ENCODE results near the gene DDX60. TPM values are rescaled to one million over a fixed set of nuclear protein-coding genes. Genes with fewer than 3 reads are reported as not detected.
A peak's percentile ranks its signal among the peaks of the same experiment; 100 is the strongest.
"Not testable (repeated sequence)": the region's sequence is repeated elsewhere in the genome, so short reads cannot be mapped to it uniquely, and the experiment has no call there.

DDX60 gene
- total RNA-seq, 3 donors from 2014 or later = 9.5 to 19.5 (median 11.0) TPM

DNA sequence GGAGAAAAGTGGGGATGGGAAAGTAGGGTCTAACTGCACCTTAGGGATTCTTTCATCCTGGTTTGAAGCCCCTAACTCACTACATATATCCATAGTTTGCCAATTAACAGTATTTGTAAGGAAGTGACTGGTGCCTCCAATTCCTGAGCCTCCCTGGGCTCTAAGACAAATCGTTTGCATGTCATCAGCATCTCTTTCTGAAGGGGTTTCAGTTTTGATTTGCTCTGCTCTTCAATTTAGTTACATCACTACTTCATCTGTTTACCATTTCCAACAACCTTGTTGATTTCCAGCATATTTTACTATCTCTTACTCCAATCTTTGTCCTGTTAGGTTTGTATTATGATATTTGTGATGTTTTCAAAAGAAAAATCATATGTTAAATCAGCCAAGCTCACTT is 15.5 kb upstream of the DDX60 start:
- Histone ChIP-seq H3K9me3 (no peaks in the 10 kb centered on the region), H3K27ac (no peak overlapping the region), H3K4me1 (no peaks in the 10 kb centered on the region), H3K4me3 (no peak overlapping the region), H3K36me3 (no peaks in the 10 kb centered on the region), H3K27me3 (no peaks in the 10 kb centered on the region)
- no peak for DNase-seq (ENCODE audit: low spot score in 2 of 2)
- TF ChIP-seq POLR2A (IDR thresholded peaks at IDR 0.05) = no peak
- no peak for TF ChIP-seq POLR2AphosphoS5 (IDR thresholded peaks at IDR 0.05)
- TF ChIP-seq, protein P1, sequence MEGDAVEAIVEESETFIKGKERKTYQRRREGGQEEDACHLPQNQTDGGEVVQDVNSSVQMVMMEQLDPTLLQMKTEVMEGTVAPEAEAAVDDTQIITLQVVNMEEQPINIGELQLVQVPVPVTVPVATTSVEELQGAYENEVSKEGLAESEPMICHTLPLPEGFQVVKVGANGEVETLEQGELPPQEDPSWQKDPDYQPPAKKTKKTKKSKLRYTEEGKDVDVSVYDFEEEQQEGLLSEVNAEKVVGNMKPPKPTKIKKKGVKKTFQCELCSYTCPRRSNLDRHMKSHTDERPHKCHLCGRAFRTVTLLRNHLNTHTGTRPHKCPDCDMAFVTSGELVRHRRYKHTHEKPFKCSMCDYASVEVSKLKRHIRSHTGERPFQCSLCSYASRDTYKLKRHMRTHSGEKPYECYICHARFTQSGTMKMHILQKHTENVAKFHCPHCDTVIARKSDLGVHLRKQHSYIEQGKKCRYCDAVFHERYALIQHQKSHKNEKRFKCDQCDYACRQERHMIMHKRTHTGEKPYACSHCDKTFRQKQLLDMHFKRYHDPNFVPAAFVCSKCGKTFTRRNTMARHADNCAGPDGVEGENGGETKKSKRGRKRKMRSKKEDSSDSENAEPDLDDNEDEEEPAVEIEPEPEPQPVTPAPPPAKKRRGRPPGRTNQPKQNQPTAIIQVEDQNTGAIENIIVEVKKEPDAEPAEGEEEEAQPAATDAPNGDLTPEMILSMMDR (IDR thresholded peaks at IDR 0.05) = no peak
- intact Hi-C loops (cut with DNase I; ENCODE audit: low total_unique reads) = no loop called here

DNA sequence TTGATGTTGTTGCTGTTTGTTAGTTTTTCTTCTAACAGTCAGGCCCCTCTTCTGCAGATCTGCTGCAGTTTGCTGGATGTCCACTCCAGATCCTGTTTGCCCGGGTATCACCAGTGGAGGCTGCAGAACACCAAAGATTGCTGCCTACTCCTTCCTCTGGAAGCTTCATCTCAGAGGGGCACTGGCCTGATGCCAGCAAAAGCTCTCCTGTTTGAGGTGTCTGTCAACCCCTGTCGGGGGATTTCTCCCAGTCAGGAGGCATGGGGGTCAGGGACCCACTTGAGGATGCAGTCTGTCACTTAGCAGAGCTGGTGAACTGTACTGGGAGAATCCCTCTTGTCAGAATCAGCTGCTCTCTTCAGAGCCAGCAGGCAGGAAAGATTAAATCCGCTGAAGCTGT is 12.0 kb upstream of the DDX60 start:
- H3K36me3 ChIP-seq; intact Hi-C loops (cut with DNase I; ENCODE audit: low total_unique reads); H3K4me3 ChIP-seq; DNase-seq (ENCODE audit: low spot score in 2 of 2); H3K4me1 ChIP-seq; H3K27ac ChIP-seq; H3K27me3 ChIP-seq; H3K9me3 ChIP-seq: not testable (repeated sequence)

DNA sequence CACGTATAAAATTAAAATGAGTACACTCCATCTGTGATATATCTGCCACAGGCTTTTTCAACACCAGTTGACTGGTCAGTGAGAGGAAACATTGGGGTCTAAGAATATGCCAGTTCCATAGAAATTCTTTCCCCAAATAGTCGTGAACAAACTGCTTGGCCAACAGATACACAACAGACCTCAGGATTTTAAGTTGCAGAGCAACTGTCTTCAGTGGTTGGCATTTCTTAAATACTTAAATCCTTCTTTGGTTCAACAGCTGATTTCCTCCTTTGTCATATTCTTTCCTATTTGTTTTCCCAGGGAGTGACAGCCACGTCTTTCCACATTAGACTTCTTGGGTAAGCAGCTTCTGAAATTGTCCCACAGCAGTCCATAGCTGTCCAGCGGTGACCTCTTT is 7.0 kb upstream of the DDX60 start:
- H3K9me3 ChIP-seq = no peaks in the 10 kb centered on the region
- no peak overlapping the region for H3K4me3 ChIP-seq
- no peak overlapping the region for H3K27ac ChIP-seq
- intact Hi-C loops (cut with DNase I; ENCODE audit: low total_unique reads) = no loop called here
- no peaks in the 10 kb centered on the region for H3K27me3 ChIP-seq
- no peaks in the 10 kb centered on the region for H3K36me3 ChIP-seq
- no peak for DNase-seq (ENCODE audit: low spot score in 2 of 2)
- H3K4me1 ChIP-seq = no peaks in the 10 kb centered on the region
- TF ChIP-seq POLR2AphosphoS5 (IDR thresholded peaks at IDR 0.05) = no peak

DNA sequence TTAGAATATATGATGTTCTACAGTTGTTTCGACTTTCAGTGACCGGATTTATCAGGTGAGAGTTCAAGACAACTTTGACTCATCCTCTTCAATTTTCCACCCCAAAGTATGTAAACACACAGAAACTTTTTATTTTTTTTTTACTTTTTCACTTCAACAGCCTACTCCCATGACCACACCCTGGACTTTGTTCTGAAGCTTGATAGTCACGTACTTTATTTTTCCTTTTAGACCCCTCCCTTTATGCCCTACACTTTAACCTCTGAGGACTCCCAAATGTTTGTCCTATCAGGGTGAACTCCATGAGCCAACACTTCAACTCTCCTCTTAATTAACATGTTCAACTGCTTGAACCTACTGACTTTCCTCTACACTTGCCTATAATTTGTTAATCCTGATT is 2.5 kb upstream of the DDX60 start:
- no peaks in the 10 kb centered on the region for H3K4me1 ChIP-seq
- no peak overlapping the region for H3K27ac ChIP-seq
- intact Hi-C loops (cut with DNase I; ENCODE audit: low total_unique reads) = no loop called here
- no peak overlapping the region for H3K4me3 ChIP-seq
- DNase-seq (ENCODE audit: low spot score in 2 of 2) = no peak
- no peaks in the 10 kb centered on the region for H3K9me3 ChIP-seq
- H3K36me3 ChIP-seq = no peaks in the 10 kb centered on the region
- no peaks in the 10 kb centered on the region for H3K27me3 ChIP-seq
- TF ChIP-seq POLR2A (IDR thresholded peaks at IDR 0.05) (no peak), POLR2AphosphoS5 (IDR thresholded peaks at IDR 0.05) (no peak)
- TF ChIP-seq, protein P1 (IDR thresholded peaks at IDR 0.05) = no peak

DNA sequence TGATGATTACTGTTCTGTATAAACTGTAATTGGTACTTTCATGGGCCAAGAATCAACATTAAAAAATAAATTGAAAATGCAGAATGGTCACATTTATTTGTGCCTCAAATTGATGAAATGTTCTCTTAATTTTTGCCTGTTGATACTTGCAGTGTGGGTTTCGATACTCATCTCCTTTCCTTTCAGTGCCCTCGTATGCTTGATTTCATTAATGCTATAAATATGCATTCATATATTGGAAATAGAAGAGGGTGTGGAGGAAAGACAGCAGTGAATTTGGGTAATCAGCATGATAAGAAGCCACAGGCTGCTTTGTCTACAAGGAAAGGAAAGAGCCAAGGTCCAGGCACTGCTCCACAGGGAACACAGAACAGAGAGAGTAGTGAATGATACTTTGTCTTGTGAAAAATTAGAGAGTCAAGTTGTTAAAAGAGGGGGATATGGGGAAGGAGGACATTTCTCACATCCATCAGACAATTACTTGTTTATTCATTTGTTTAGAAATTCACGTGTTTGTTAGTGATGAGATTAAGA is 1.0 kb upstream of the DDX60 start:
- Histone ChIP-seq H3K36me3 (no peaks in the 10 kb centered on the region), H3K27ac (peak overlapping the region in 1 of 2 donors; percentile 98), H3K9me3 (no peaks in the 10 kb centered on the region), H3K27me3 (no peaks in the 10 kb centered on the region), H3K4me3 (peak overlapping the region in 2 of 3 donors; percentile 71 to 80), H3K4me1 (no peaks in the 10 kb centered on the region)
- intact Hi-C loops (cut with DNase I; ENCODE audit: low total_unique reads) = no loop called here
- TF ChIP-seq POLR2A (IDR thresholded peaks at IDR 0.05) = no peak
- TF ChIP-seq, protein P1 (IDR thresholded peaks at IDR 0.05) = no peak
- TF ChIP-seq POLR2AphosphoS5 (IDR thresholded peaks at IDR 0.05) = no peak
- no peak for DNase-seq (ENCODE audit: low spot score in 2 of 2)

DNA sequence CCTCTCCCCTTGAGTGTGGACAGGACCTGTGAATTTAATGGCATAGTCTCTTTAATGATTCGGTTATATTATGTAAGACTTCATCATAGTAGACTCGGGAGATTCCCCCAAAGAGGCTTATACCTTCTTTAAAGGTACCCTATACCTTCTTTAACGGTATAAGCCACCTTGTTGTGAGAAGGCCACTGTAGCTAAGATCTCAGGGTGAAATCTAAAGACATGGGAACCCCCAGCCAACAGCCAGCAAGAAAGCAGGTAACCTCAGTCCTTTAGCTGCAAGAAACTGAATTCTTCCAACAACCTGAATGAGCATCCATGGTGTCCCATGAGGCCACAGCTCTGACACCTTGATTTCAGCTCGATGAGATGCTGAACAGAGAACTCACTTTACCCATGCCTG is 931 bp downstream of the DDX60 start:
- Histone ChIP-seq H3K9me3 (no peaks in the 10 kb centered on the region), H3K36me3 (no peaks in the 10 kb centered on the region), H3K27me3 (no peaks in the 10 kb centered on the region), H3K4me3 (peak overlapping the region; percentile 71 to 92 (median 80)), H3K4me1 (no peaks in the 10 kb centered on the region), H3K27ac (peak overlapping the region; percentile 90 to 98)
- no peak for DNase-seq (ENCODE audit: low spot score in 2 of 2)
- TF ChIP-seq, protein P1 (IDR thresholded peaks at IDR 0.05) = no peak
- TF ChIP-seq POLR2A (IDR thresholded peaks at IDR 0.05) (no peak), POLR2AphosphoS5 (IDR thresholded peaks at IDR 0.05) (no peak)
- intact Hi-C loops (cut with DNase I; ENCODE audit: low total_unique reads) = no loop called here
